Thymus (tissue), 11 donors: Measurements from ENCODE around the gene DHH. TPM values are rescaled to one million over a fixed set of nuclear protein-coding genes. Genes with fewer than 3 reads are reported as not detected.

ENCODE experiments used
- DNase-seq, 9 donors: peaks; one replicate each; pipeline ENCODE4 v3.0.0-alpha.2; 2013; ENCODE audit warnings: low spot score in 9 of 9, low read depth in 6 of 9, missing footprints in 1 of 9
- H3K27ac ChIP-seq, 2 donors: one replicate each; pipeline ENCODE4 v1.5.1; 2013; ENCODE audit warnings: control low read depth in 1 of 2, low read depth in 1 of 2, low read length in 1 of 2, mild to moderate bottlenecking in 1 of 2, moderate library complexity in 1 of 2
- H3K27me3 ChIP-seq, 2 donors: one replicate each; pipeline ENCODE4 v1.5.1; 2013; ENCODE audit warnings: low read length in 1 of 2; ENCODE audit not compliant: control insufficient read depth in 2 of 2, insufficient read depth in 1 of 2
- H3K36me3 ChIP-seq, 2 donors: one replicate each; pipeline ENCODE4 v1.5.1; 2013; ENCODE audit warnings: low read length in 1 of 2, mild to moderate bottlenecking in 1 of 2, moderate library complexity in 1 of 2; ENCODE audit not compliant: control insufficient read depth in 2 of 2, insufficient read depth in 2 of 2
- H3K4me1 ChIP-seq, 2 donors: one replicate each; pipeline ENCODE4 v1.5.1; 2013; ENCODE audit warnings: low read length in 2 of 2; ENCODE audit not compliant: control insufficient read depth in 2 of 2, insufficient read depth in 2 of 2
- H3K4me3 ChIP-seq, 2 donors: one replicate each; pipeline ENCODE4 v1.5.1; 2013; ENCODE audit warnings: low read length in 2 of 2, control low read depth in 1 of 2, mild to moderate bottlenecking in 1 of 2
- H3K9me3 ChIP-seq, 2 donors: one replicate each; pipeline ENCODE4 v1.5.1; 2013; ENCODE audit warnings: low read length in 1 of 2, mild to moderate bottlenecking in 1 of 2; ENCODE audit not compliant: control insufficient read depth in 2 of 2, insufficient read depth in 1 of 2
- WGBS: extraction: QIAGEN DNeasy Blood & Tissue Kit; methylation state at CpG from one replicate; pipeline ENCODE4 v1.1.7; 2013; 5-methylcytosine and 5-hydroxymethylcytosine counted together
- polyA plus RNA-seq: library from polyadenylated mRNA; stranded (reverse); fragments of 200-250 nt; gene quantifications from one replicate; pipeline ENCODE4 v1.2.3, GENCODE V29; 2013
- total RNA-seq: library from RNA; stranded (reverse); fragments of 120-200 nt; gene quantifications from one replicate; pipeline ENCODE4 v1.2.4, GENCODE V29; 2013
- donor health status: healthy.

Gene DHH
- total and polyA plus RNA-seq, 2 donors: 0.09 to 0.21 TPM

GRCh38 chr12:49057888-49058287 lies 36.7 kb downstream of the DHH start:
- 15% methylated on average over 4 of the region's 4 CpGs for WGBS
- peaks cover 1 to 5% of the 10 kb centered on the region in 2 donors for H3K9me3 ChIP-seq
- peaks cover 21 to 30% of the 10 kb centered on the region in 2 donors for H3K36me3 ChIP-seq
- H3K27ac ChIP-seq: peak overlapping the region in 1 of 2 donors; percentile 38
- no peaks in the 10 kb centered on the region for H3K27me3 ChIP-seq
- H3K4me3 ChIP-seq: peak overlapping the region; percentile 98 to 99
- H3K4me1 ChIP-seq: peaks cover 42 to 47% of the 10 kb centered on the region in 2 donors
- DNase-seq: peak in 1 of 9 donors; percentile 19

GRCh38 chr12:49055978-49056754 lies 38.4 kb downstream of the DHH start:
- DNase-seq: peak; percentile 42 to 83 (median 62)
- WGBS: 43% methylated on average over 7 of the region's 7 CpGs
- H3K4me3 ChIP-seq: peak overlapping the region in 1 of 2 donors; percentile 16
- peaks cover 39 to 48% of the 10 kb centered on the region in 2 donors for H3K36me3 ChIP-seq
- H3K9me3 ChIP-seq: peaks cover 1 to 5% of the 10 kb centered on the region in 2 donors
- peaks cover 40 to 45% of the 10 kb centered on the region in 2 donors for H3K4me1 ChIP-seq
- no peaks in the 10 kb centered on the region for H3K27me3 ChIP-seq
- peak overlapping the region in 1 of 2 donors; percentile 28 for H3K27ac ChIP-seq

- H3K9me3 ChIP-seq: no peaks in the 10 kb centered on the region
- H3K4me1 ChIP-seq: peaks cover 36 to 41% of the 10 kb centered on the region in 2 donors
- DNase-seq: no peak
These were observed 39.5 kb downstream of the DHH start for GRCh38 chr12:49055092-49055491.

GRCh38 chr12:49054524-49054923 lies 40.1 kb downstream of the DHH start:
- no peak for DNase-seq
- H3K9me3 ChIP-seq: no peaks in the 10 kb centered on the region
- H3K27me3 ChIP-seq: no peaks in the 10 kb centered on the region
- peaks cover 36 to 41% of the 10 kb centered on the region in 2 donors for H3K4me1 ChIP-seq
- 98% methylated on average over 10 of the region's 10 CpGs for WGBS
- peaks cover 55 to 64% of the 10 kb centered on the region in 2 donors for H3K36me3 ChIP-seq
- H3K4me3 ChIP-seq: no peak overlapping the region
- H3K27ac ChIP-seq: no peak overlapping the region

More at GRCh38 chr12:49055092-49055491, 39.5 kb downstream of the DHH start:
- Histone ChIP-seq H3K36me3 (peaks cover 49 to 58% of the 10 kb centered on the region in 2 donors), H3K4me3 (no peak overlapping the region), H3K27me3 (no peaks in the 10 kb centered on the region), H3K27ac (no peak overlapping the region)
- WGBS: 97% methylated on average over 4 of the region's 4 CpGs

- peaks cover 36 to 37% of the 10 kb centered on the region in 2 donors for H3K4me1 ChIP-seq
- H3K4me3 ChIP-seq: no peak overlapping the region
- H3K27me3 ChIP-seq: no peaks in the 10 kb centered on the region
- WGBS: 95% methylated on average over 5 of the region's 5 CpGs
- DNase-seq: no peak
- peaks cover 59 to 68% of the 10 kb centered on the region in 2 donors for H3K36me3 ChIP-seq
- H3K9me3 ChIP-seq: no peaks in the 10 kb centered on the region
- no peak overlapping the region for H3K27ac ChIP-seq
These were observed 40.5 kb downstream of the DHH start for GRCh38 chr12:49054096-49054495.

DNA sequence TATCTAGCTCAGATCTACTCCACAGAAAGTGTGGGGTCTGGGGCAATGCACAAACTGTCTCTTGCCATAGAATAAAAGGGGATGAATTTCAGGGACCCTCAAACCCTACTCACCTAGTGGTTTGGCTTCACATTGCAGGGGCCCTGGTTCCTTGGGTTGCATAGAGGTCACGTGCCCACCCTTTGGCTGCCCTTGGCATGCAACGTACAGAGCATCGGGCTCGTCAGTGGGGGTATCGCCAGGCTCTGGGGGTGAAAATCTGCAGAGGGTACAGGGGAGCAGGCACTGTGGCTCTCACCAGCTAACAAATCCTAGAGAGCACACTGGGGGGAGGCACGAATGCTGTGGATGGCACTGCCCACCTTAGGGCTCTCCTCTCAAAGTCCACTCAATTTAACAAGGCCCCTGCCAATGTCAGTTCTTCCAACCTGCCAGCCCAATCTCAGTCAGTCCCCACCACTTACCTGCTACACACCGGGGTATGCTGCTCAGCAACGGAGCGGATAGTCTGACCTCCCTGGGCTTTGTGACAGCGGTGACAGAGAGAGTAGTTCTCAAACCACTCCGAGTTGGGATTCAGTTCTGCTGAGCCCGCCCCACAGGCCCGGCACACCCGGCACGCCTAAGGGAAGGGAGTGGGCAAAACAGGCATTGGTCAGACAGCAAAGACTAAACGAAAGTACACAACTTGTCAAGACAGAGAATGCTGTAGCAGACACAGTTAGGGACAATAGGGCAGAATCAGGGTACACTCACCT lies 42.0 kb downstream of the DHH start:
- no peak for DNase-seq
- Histone ChIP-seq H3K4me1 (peaks cover 23 to 24% of the 10 kb centered on the region in 2 donors), H3K27ac (no peak overlapping the region)

GRCh38 chr12:49051777-49052438 lies 42.7 kb downstream of the DHH start:
- Histone ChIP-seq H3K27me3 (no peaks in the 10 kb centered on the region), H3K9me3 (no peaks in the 10 kb centered on the region), H3K4me3 (no peak overlapping the region), H3K36me3 (peaks cover 81 to 90% of the 10 kb centered on the region in 2 donors), H3K4me1 (peaks cover 16 to 17% of the 10 kb centered on the region in 2 donors), H3K27ac (no peak overlapping the region)
- WGBS: 96% methylated on average over 20 of the region's 20 CpGs
- DNase-seq: no peak

More for the DNA sequence above, 42.0 kb downstream of the DHH start:
- no peak overlapping the region for H3K4me3 ChIP-seq
- WGBS: 98% methylated on average over 16 of the region's 16 CpGs
- peaks cover 74 to 83% of the 10 kb centered on the region in 2 donors for H3K36me3 ChIP-seq
- H3K27me3 ChIP-seq: no peaks in the 10 kb centered on the region
- H3K9me3 ChIP-seq: no peaks in the 10 kb centered on the region

GRCh38 chr12:49051373-49051764 lies 43.2 kb downstream of the DHH start:
- no peaks in the 10 kb centered on the region for H3K27me3 ChIP-seq
- no peak overlapping the region for H3K4me3 ChIP-seq
- peaks cover 85 to 96% of the 10 kb centered on the region in 2 donors for H3K36me3 ChIP-seq
- WGBS: 98% methylated on average over 18 of the region's 18 CpGs
- H3K27ac ChIP-seq: no peak overlapping the region
- H3K4me1 ChIP-seq: peaks cover 11 to 12% of the 10 kb centered on the region in 2 donors
- H3K9me3 ChIP-seq: no peaks in the 10 kb centered on the region
- no peak for DNase-seq
